T-helper 17 cell (primary cell): Measurements from ENCODE around the gene MDFIC. TPM values are rescaled to one million over a fixed set of nuclear protein-coding genes. Genes with fewer than 3 reads are reported as not detected.

ENCODE experiments used
- ATAC-seq: fragments of 150-1000 bp; cut with Tn5 transposase; 2 replicates; pipeline ENCODE4 v1.10.0; 2021; ENCODE audit warnings: mild to moderate bottlenecking, moderate library complexity
- DNase-seq, 3 donors: peaks; one replicate each; pipeline versions ENCODE4 v3.0.0 to v3.0.0-alpha.2; 2020 to 2021
- H3K9me3 ChIP-seq: one replicate; pipeline ENCODE4 v1.7.0; 2013; ENCODE audit warnings: low read length, mild to moderate bottlenecking; ENCODE audit not compliant: control insufficient read depth, poor library complexity, severe bottlenecking
- H3K27ac Mint-ChIP-seq: one replicate; pipeline ENCODE4 v1.8.0; 2022; ENCODE audit warnings: mild to moderate bottlenecking, moderate library complexity, mixed read lengths
- H3K27me3 Mint-ChIP-seq: one replicate; pipeline ENCODE4 v1.8.0; 2022; ENCODE audit warnings: mixed read lengths
- H3K36me3 Mint-ChIP-seq: one replicate; pipeline ENCODE4 v1.8.0; 2022; ENCODE audit warnings: low read depth, mixed read lengths
- H3K4me1 Mint-ChIP-seq: one replicate; pipeline ENCODE4 v1.8.0; 2022; ENCODE audit warnings: mild to moderate bottlenecking, mixed read lengths
- H3K4me3 Mint-ChIP-seq: one replicate; pipeline ENCODE4 v1.8.0; 2022; ENCODE audit warnings: mild to moderate bottlenecking, moderate library complexity, mixed read lengths
- total RNA-seq, 4 donors: library from RNA in 2 of 4; stranded (reverse) in 2 of 4; gene quantifications; one replicate each; pipeline ENCODE4 v1.2.3 and lab custom pipeline; 2022 to 2026

MDFIC gene
- total RNA-seq, 2 donors from 2014 or later, result 90.2 to 109 TPM

GRCh38 chr7:114911411-114911810, 10.5 kb upstream of the MDFIC start:
- ATAC-seq (no peak), DNase-seq (no peak)
- H3K9me3 ChIP-seq, result no peaks in the 10 kb centered on the region
- H3K27me3 Mint-ChIP-seq, result no peaks in the 10 kb centered on the region
- peaks cover 5% of the 10 kb centered on the region for H3K4me1 Mint-ChIP-seq
- H3K36me3 Mint-ChIP-seq, result peaks cover 2% of the 10 kb centered on the region
- no peak overlapping the region for H3K27ac Mint-ChIP-seq
- no peak overlapping the region for H3K4me3 Mint-ChIP-seq

DNA sequence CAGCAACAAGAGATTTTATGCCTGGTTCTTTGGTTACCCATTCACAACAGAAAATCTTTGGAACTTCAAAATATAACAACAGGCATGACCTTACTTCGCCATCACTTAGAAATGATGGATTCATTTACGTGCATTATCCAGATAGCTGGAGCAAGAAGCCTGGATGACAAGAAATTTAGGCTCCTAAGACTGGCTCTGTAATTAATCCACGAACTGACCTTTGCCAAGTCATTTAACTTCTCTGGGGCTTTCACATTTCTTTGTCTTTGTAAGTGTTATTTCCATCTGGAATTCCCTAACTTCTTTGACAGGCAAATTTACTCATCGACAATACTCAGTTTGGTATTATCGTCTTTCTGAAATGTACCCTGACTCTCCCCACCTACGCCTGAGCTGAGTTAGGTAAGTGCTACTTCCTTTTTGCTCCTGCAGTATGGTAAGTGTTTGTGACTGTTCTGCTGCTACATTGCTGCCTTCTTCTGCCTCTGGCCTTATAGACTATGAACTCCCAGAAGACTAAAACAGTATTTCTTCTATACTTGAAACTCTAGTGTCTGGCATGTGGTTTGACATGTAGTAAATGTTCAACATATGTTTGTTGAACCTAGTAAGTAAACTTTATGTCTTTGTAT, 5.5 kb upstream of the MDFIC start:
- no peaks in the 10 kb centered on the region for H3K27me3 Mint-ChIP-seq
- peak; percentile 84 for ATAC-seq
- peak overlapping the region; percentile 92 for H3K27ac Mint-ChIP-seq
- H3K36me3 Mint-ChIP-seq, result peaks cover 2% of the 10 kb centered on the region
- H3K4me3 Mint-ChIP-seq, result peak overlapping the region; percentile 82
- no peaks in the 10 kb centered on the region for H3K9me3 ChIP-seq
- DNase-seq, result no peak
- peaks cover 32% of the 10 kb centered on the region for H3K4me1 Mint-ChIP-seq

- DNase-seq, result no peak
- no peaks in the 10 kb centered on the region for H3K27me3 Mint-ChIP-seq
- no peaks in the 10 kb centered on the region for H3K9me3 ChIP-seq
- peaks cover 3% of the 10 kb centered on the region for H3K36me3 Mint-ChIP-seq
- H3K27ac Mint-ChIP-seq, result peak overlapping the region; percentile 92
- peak overlapping the region; percentile 71 for H3K4me3 Mint-ChIP-seq
- ATAC-seq, result no peak
- peaks cover 37% of the 10 kb centered on the region for H3K4me1 Mint-ChIP-seq
These were observed 4.6 kb upstream of the MDFIC start for GRCh38 chr7:114917211-114917839.

DNA sequence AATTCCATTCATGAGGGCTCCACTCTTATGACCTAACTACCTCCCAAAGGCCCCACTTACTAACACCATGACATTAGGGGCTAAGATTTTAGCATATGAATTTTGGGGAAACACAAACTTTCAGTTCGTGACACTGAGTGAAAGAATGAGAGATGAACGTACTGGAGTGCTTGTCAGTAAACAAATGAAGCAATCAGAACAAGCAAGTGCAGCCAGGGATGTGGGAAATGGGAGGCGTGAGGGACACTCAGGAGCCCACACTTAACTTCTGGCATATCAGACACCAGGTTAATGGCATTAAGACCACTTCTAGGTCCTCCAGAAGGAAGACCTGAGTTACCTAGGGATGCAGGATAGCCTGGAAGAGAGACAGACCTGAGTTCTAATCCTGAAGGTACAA, 2.3 kb upstream of the MDFIC start:
- Mint-ChIP-seq H3K4me1 (peaks cover 37% of the 10 kb centered on the region), H3K4me3 (no peak overlapping the region), H3K27me3 (no peaks in the 10 kb centered on the region), H3K27ac (peak overlapping the region; percentile 92), H3K36me3 (peaks cover 3% of the 10 kb centered on the region)
- H3K9me3 ChIP-seq, result no peaks in the 10 kb centered on the region
- DNase-seq, result no peak
- ATAC-seq, result no peak

DNA sequence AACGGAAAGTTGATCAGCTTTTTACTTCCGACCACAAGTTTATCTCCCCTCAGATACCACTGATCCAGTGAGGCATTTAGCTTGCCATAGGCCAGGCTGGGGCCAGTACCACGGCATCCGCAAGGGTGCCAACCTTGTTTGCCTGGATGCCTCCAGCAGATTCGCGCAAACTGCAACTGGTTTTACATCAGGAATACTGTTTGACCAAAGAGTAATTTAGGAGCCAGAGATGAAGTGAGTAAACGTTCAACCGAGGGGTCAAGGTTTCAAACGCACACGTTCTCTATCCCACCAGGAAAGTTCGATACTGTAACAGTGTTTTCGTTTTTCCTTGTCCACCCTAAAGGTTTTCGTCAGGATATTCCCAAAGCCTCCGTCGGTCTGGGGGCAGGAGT, 266 bp upstream of the MDFIC start:
- H3K36me3 Mint-ChIP-seq, result peaks cover 3% of the 10 kb centered on the region
- ATAC-seq (peak; percentile 41), DNase-seq (peak; percentile 11 to 29 (median 28))
- peak overlapping the region; percentile 99 for H3K4me3 Mint-ChIP-seq
- no peak overlapping the region for H3K27ac Mint-ChIP-seq
- no peaks in the 10 kb centered on the region for H3K27me3 Mint-ChIP-seq
- H3K4me1 Mint-ChIP-seq, result peaks cover 40% of the 10 kb centered on the region
- no peaks in the 10 kb centered on the region for H3K9me3 ChIP-seq

DNA sequence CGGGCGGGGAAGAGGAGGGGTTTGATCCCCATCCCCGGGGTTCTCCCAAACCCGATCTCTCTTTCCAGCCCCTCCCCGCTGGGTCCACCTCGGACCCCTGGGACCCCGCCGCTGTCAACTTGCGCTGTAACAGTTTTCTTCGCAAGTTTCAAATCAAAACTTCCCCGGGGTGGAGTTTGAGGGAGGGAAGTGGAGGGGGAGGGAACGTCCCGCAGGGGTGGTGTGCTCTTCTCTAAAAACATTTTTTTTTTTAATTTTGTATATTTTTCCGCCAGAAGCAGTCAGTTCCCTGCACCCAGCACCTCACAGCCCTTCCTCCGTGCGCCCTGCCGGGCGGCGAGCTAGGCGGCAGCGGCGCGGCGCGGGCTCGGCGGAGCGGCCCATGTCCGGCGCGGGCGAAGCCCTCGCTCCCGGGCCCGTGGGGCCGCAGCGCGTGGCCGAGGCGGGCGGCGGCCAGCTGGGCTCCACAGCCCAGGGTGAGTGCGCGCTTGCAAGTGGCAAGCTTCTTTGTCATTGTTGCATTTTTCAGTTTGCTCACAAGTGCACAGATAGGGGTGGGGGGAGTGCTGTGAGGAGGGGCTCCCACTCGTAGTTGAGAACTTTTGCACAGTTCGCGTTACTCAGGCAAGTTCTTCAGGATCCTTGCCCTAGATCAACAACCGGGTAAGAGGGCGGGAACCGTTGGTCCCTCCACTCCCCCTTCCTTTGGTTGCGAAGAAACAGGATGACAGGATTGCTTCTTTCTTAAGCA, 933 bp downstream of the MDFIC start:
- H3K9me3 ChIP-seq, result no peaks in the 10 kb centered on the region
- Mint-ChIP-seq H3K27ac (no peak overlapping the region), H3K4me3 (peak overlapping the region; percentile 99), H3K36me3 (peaks cover 3% of the 10 kb centered on the region), H3K27me3 (no peaks in the 10 kb centered on the region), H3K4me1 (peaks cover 35% of the 10 kb centered on the region)
- ATAC-seq, result peak; percentile 74
- DNase-seq, result peak; percentile 26 to 45 (median 29)

GRCh38 chr7:114923403-114923713, 1.5 kb downstream of the MDFIC start:
- no peaks in the 10 kb centered on the region for H3K9me3 ChIP-seq
- peaks cover 3% of the 10 kb centered on the region for H3K36me3 Mint-ChIP-seq
- H3K27ac Mint-ChIP-seq, result no peak overlapping the region
- peak; percentile 56 for ATAC-seq
- H3K27me3 Mint-ChIP-seq, result no peaks in the 10 kb centered on the region
- H3K4me1 Mint-ChIP-seq, result peaks cover 33% of the 10 kb centered on the region
- no peak for DNase-seq
- H3K4me3 Mint-ChIP-seq, result peak overlapping the region; percentile 99

DNA sequence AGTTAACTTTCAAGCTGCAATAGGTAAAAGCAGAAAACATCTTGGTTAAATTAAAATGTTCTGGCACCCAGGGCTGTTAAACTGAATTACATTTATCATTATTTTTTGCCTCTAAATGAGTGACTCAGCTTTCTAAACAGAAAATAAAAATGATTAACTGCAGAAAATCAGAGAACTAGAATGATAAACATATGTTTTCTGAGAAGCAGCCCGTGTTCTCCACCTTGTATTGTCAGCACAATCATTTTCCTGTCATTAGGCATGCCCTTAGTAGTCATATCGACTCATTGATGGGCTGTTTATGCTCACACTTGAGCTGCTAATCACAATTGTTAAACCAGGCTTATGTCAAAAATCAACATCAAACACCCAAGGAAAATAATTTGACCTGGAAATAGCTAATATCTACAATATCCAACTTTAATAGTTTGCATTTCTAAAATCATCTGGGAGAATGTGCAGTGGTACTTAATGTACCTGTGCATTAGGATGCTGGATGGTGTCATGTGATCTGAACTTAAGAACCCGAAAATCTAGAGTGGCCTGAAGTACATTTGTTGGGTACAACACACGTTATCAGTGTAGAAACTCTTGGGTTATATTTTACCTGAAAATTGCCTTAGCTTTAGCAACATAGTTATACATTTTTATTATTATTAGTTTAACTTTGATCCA, 2.3 kb downstream of the MDFIC start:
- DNase-seq (no peak), ATAC-seq (no peak)
- peaks cover 3% of the 10 kb centered on the region for H3K36me3 Mint-ChIP-seq
- no peak overlapping the region for H3K27ac Mint-ChIP-seq
- H3K4me1 Mint-ChIP-seq, result peaks cover 29% of the 10 kb centered on the region
- H3K27me3 Mint-ChIP-seq, result no peaks in the 10 kb centered on the region
- H3K4me3 Mint-ChIP-seq, result peak overlapping the region; percentile 99
- no peaks in the 10 kb centered on the region for H3K9me3 ChIP-seq

GRCh38 chr7:114925434-114925833, 3.5 kb downstream of the MDFIC start:
- H3K4me3 Mint-ChIP-seq, result peak overlapping the region; percentile 88
- DNase-seq (no peak), ATAC-seq (no peak)
- peaks cover 3% of the 10 kb centered on the region for H3K36me3 Mint-ChIP-seq
- peaks cover 23% of the 10 kb centered on the region for H3K4me1 Mint-ChIP-seq
- no peak overlapping the region for H3K27ac Mint-ChIP-seq
- H3K9me3 ChIP-seq, result no peaks in the 10 kb centered on the region
- H3K27me3 Mint-ChIP-seq, result no peaks in the 10 kb centered on the region

- no peak for DNase-seq
- H3K27me3 Mint-ChIP-seq, result no peaks in the 10 kb centered on the region
- H3K36me3 Mint-ChIP-seq, result no peaks in the 10 kb centered on the region
- H3K4me1 Mint-ChIP-seq, result peaks cover 37% of the 10 kb centered on the region
- no peak for ATAC-seq
- no peaks in the 10 kb centered on the region for H3K9me3 ChIP-seq
- no peak overlapping the region for H3K27ac Mint-ChIP-seq
- no peak overlapping the region for H3K4me3 Mint-ChIP-seq
These were observed 6.2 kb downstream of the MDFIC start for GRCh38 chr7:114928060-114928459.

- Mint-ChIP-seq H3K4me3 (no peak overlapping the region), H3K36me3 (no peaks in the 10 kb centered on the region), H3K27ac (no peak overlapping the region), H3K27me3 (no peaks in the 10 kb centered on the region), H3K4me1 (peaks cover 49% of the 10 kb centered on the region)
- ATAC-seq (no peak), DNase-seq (no peak)
- no peaks in the 10 kb centered on the region for H3K9me3 ChIP-seq
These were observed 7.7 kb downstream of the MDFIC start for GRCh38 chr7:114929570-114929969.

GRCh38 chr7:114930107-114930661, 8.3 kb downstream of the MDFIC start:
- no peak for ATAC-seq
- Mint-ChIP-seq H3K4me1 (peaks cover 53% of the 10 kb centered on the region), H3K27me3 (no peaks in the 10 kb centered on the region), H3K36me3 (no peaks in the 10 kb centered on the region), H3K4me3 (no peak overlapping the region), H3K27ac (no peak overlapping the region)
- no peaks in the 10 kb centered on the region for H3K9me3 ChIP-seq
- no peak for DNase-seq
